PFSK-1 (cell line): ENCODE data around the gene PMS1.

Source experiments
- FOXP2 ChIP-seq: optimal IDR thresholded peaks from 2 replicates; pipeline ENCODE3; 2011; ENCODE audit warnings: borderline replicate concordance, control low read depth, inconsistent platforms; ENCODE audit not compliant: insufficient read depth; ENCODE audit errors: extremely low read length, extremely low read depth
- POLR2AphosphoS5 ChIP-seq: IDR thresholded peaks from 2 replicates; pipeline ENCODE4 v1.6.1; 2012; ENCODE audit warnings: low read depth, mild to moderate bottlenecking, control low read depth, low read length, moderate library complexity
- SIN3A ChIP-seq: IDR thresholded peaks from 2 replicates; pipeline ENCODE4 v1.6.1; 2012; ENCODE audit warnings: mild to moderate bottlenecking, low read length, moderate library complexity, borderline replicate concordance; ENCODE audit not compliant: insufficient read depth
- TAF1 ChIP-seq: IDR thresholded peaks from 2 replicates; pipeline ENCODE4 v1.6.1; 2012; ENCODE audit warnings: low read length, control low read depth, borderline replicate concordance; ENCODE audit not compliant: insufficient read depth
- TF ChIP-seq, protein P1 (sequence below), 2 experiments: IDR thresholded peaks; 2 replicates each; pipeline versions ENCODE4 v1.6.1 to v1.8.0; 2011 to 2012; ENCODE audit warnings: low read depth in 2 of 2, low read length in 2 of 2, control low read depth in 1 of 2, inconsistent platforms in 1 of 2, mild to moderate bottlenecking in 1 of 2, moderate library complexity in 1 of 2; ENCODE audit not compliant: insufficient read depth in 1 of 2

PMS1 gene

GRCh38 chr2:189798312-189799029 lies 14.2 kb downstream of the PMS1 start:
- TF ChIP-seq TAF1 (no peak), POLR2AphosphoS5 (no peak), FOXP2 (no peak), SIN3A (no peak)
- TF ChIP-seq, protein P1, sequence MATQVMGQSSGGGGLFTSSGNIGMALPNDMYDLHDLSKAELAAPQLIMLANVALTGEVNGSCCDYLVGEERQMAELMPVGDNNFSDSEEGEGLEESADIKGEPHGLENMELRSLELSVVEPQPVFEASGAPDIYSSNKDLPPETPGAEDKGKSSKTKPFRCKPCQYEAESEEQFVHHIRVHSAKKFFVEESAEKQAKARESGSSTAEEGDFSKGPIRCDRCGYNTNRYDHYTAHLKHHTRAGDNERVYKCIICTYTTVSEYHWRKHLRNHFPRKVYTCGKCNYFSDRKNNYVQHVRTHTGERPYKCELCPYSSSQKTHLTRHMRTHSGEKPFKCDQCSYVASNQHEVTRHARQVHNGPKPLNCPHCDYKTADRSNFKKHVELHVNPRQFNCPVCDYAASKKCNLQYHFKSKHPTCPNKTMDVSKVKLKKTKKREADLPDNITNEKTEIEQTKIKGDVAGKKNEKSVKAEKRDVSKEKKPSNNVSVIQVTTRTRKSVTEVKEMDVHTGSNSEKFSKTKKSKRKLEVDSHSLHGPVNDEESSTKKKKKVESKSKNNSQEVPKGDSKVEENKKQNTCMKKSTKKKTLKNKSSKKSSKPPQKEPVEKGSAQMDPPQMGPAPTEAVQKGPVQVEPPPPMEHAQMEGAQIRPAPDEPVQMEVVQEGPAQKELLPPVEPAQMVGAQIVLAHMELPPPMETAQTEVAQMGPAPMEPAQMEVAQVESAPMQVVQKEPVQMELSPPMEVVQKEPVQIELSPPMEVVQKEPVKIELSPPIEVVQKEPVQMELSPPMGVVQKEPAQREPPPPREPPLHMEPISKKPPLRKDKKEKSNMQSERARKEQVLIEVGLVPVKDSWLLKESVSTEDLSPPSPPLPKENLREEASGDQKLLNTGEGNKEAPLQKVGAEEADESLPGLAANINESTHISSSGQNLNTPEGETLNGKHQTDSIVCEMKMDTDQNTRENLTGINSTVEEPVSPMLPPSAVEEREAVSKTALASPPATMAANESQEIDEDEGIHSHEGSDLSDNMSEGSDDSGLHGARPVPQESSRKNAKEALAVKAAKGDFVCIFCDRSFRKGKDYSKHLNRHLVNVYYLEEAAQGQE (IDR thresholded peaks at IDR 0.05; ENCODE audit: insufficient read depth in 1 of 2, low read depth in 2 of 2, low read length in 2 of 2) = no peak

GRCh38 chr2:189799030-189799331 lies 14.7 kb downstream of the PMS1 start:
- TF ChIP-seq FOXP2 = no peak

- TF ChIP-seq TAF1 (no peak), POLR2AphosphoS5 (no peak), SIN3A (no peak), FOXP2 (no peak)
- TF ChIP-seq, protein P1 (IDR thresholded peaks at IDR 0.05; ENCODE audit: insufficient read depth in 1 of 2, low read depth in 2 of 2, low read length in 2 of 2) = no peak
Measured at GRCh38 chr2:189799531-189799930, 15.3 kb downstream of the PMS1 start.

GRCh38 chr2:189802396-189802912 lies 18.2 kb downstream of the PMS1 start:
- no peak for TF ChIP-seq POLR2AphosphoS5
- TF ChIP-seq, protein P1 (IDR thresholded peaks at IDR 0.05; ENCODE audit: insufficient read depth in 1 of 2, low read depth in 2 of 2, low read length in 2 of 2) = no peak
- no peak for TF ChIP-seq FOXP2
- no peak for TF ChIP-seq SIN3A
- no peak for TF ChIP-seq TAF1

GRCh38 chr2:189803431-189803830 lies 19.2 kb downstream of the PMS1 start:
- TF ChIP-seq POLR2AphosphoS5 (no peak), SIN3A (no peak), TAF1 (no peak), FOXP2 (no peak)
- TF ChIP-seq, protein P1 (IDR thresholded peaks at IDR 0.05; ENCODE audit: insufficient read depth in 1 of 2, low read depth in 2 of 2, low read length in 2 of 2) = no peak
